ENCODE data around the gene ATP6V0B. TPM values are rescaled to one million over a fixed set of nuclear protein-coding genes. Genes with fewer than 3 reads are reported as not detected.

Gene ATP6V0B
- total and polyA plus RNA-seq, 7 donors = 87.9 to 260 (median 133) TPM

- peaks cover 0 to 44% of the 10 kb centered on the region in 2 donors for H3K36me3 ChIP-seq (ENCODE audit: insufficient read depth in 1 of 2, low read depth in 1 of 2)
- H3K4me1 ChIP-seq = peaks cover 27% of the 10 kb centered on the region
- no peaks in the 10 kb centered on the region for H3K9me3 ChIP-seq
- no peak for TF ChIP-seq CTCF (IDR thresholded peaks at IDR 0.05)
- H3K4me3 ChIP-seq = peak overlapping the region; percentile 94
- WGBS, 3 donors = 55 to 60% (median 57%) methylated on average over 13 of the region's 13 CpGs
- intact Hi-C loops (cut with DNase I) = no loop called here
- peak overlapping the region; percentile 74 for H3K27ac ChIP-seq
- ATAC-seq = no peak
- no peak for DNase-seq
- H3K27me3 ChIP-seq (ENCODE audit: insufficient read depth in 3 of 3, low read length in 2 of 3) = no peaks in the 10 kb centered on the region
Measured at GRCh38 chr1:43980255-43981134, 5.7 kb downstream of the ATP6V0B start.

DNA sequence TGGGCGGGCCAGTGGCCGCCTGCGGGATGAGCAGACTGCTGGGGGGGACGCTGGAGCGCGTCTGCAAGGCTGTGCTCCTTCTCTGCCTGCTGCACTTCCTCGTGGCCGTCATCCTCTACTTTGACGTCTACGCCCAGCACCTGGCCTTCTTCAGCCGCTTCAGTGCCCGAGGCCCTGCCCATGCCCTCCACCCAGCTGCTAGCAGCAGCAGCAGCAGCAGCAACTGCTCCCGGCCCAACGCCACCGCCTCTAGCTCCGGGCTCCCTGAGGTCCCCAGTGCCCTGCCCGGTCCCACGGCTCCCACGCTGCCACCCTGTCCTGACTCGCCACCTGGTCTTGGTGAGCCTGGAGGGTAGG lies 6.4 kb downstream of the ATP6V0B start:
- peaks cover 20% of the 10 kb centered on the region for H3K4me1 ChIP-seq
- ATAC-seq = no peak
- intact Hi-C loops (cut with DNase I) = no loop called here
- WGBS, 3 donors = 87 to 88% (median 88%) methylated on average over 19 to 20 of the region's 20 CpGs
- H3K9me3 ChIP-seq = no peaks in the 10 kb centered on the region
- H3K27ac ChIP-seq = no peak overlapping the region
- no peak for DNase-seq
- H3K27me3 ChIP-seq (ENCODE audit: insufficient read depth in 3 of 3, low read length in 2 of 3) = no peaks in the 10 kb centered on the region
- peaks cover 0 to 48% of the 10 kb centered on the region in 2 donors for H3K36me3 ChIP-seq (ENCODE audit: insufficient read depth in 1 of 2, low read depth in 1 of 2)
- no peak for TF ChIP-seq CTCF (IDR thresholded peaks at IDR 0.05)
- H3K4me3 ChIP-seq = no peak overlapping the region

GRCh38 chr1:43981636-43982035 lies 6.9 kb downstream of the ATP6V0B start:
- H3K9me3 ChIP-seq = no peaks in the 10 kb centered on the region
- H3K4me1 ChIP-seq = peaks cover 15% of the 10 kb centered on the region
- ATAC-seq (no peak), DNase-seq (no peak)
- no peaks in the 10 kb centered on the region for H3K27me3 ChIP-seq (ENCODE audit: insufficient read depth in 3 of 3, low read length in 2 of 3)
- WGBS, 3 donors = 94 to 97% (median 95%) methylated on average over 20 of the region's 20 CpGs
- H3K27ac ChIP-seq = no peak overlapping the region
- peaks cover 0 to 48% of the 10 kb centered on the region in 2 donors for H3K36me3 ChIP-seq (ENCODE audit: insufficient read depth in 1 of 2, low read depth in 1 of 2)
- intact Hi-C loops (cut with DNase I) = no loop called here
- TF ChIP-seq CTCF (IDR thresholded peaks at IDR 0.05) = no peak
- H3K4me3 ChIP-seq = no peak overlapping the region

DNA sequence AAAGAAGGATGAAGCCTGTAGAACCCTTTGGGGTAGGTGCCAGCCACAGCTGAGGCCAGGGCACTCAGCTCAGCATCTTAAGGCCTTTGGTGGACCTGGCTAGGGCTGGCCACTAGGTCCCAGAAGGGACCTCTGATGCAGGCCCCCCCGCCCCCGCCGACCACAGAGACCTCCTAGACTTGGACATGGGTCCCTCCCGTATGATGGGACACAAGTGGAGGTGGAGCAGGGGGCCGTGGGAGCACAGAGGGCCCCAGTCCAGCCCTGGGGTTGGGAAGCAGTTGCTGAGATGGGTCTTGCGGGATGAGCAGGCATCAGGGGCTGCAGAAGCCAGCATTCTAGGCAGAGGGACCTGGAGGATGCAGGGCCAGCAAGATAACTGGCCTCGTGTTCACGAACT lies 7.5 kb downstream of the ATP6V0B start:
- intact Hi-C loops (cut with DNase I) = no loop called here
- Histone ChIP-seq H3K27ac (no peak overlapping the region), H3K4me3 (no peak overlapping the region), H3K27me3 (ENCODE audit: insufficient read depth in 3 of 3, low read length in 2 of 3) (no peaks in the 10 kb centered on the region), H3K4me1 (peaks cover 10% of the 10 kb centered on the region), H3K9me3 (no peaks in the 10 kb centered on the region), H3K36me3 (ENCODE audit: insufficient read depth in 1 of 2, low read depth in 1 of 2) (peaks cover 0 to 48% of the 10 kb centered on the region in 2 donors)
- WGBS, 3 donors = 91 to 95% (median 93%) methylated on average over 8 of the region's 8 CpGs
- ATAC-seq (no peak), DNase-seq (no peak)
- no peak for TF ChIP-seq CTCF (IDR thresholded peaks at IDR 0.05)

Measured in psoas muscle (tissue), 8 donors.